KG1 (cell line): ENCODE results near the gene COL18A1.
"Not testable (repeated sequence)": the region's sequence is repeated elsewhere in the genome, so short reads cannot be mapped to it uniquely, and the experiment has no call there.

Experiments used
- DNase-seq: peaks from one replicate; lab custom pipeline; 2025; lab: John Stamatoyannopoulos, UW

Gene COL18A1

GRCh38 chr21:45441431-45442255 is 36.7 kb downstream of the COL18A1 start:
- no peak for DNase-seq

- no peak for DNase-seq
Measured at GRCh38 chr21:45442276-45442675, 37.3 kb downstream of the COL18A1 start.

- not testable (repeated sequence) for DNase-seq
Measured at GRCh38 chr21:45442686-45443594, 38.0 kb downstream of the COL18A1 start.

- DNase-seq: no peak
Measured at GRCh38 chr21:45443595-45444181, 38.7 kb downstream of the COL18A1 start.

- DNase-seq: no peak
Measured at GRCh38 chr21:45444385-45444784, 39.4 kb downstream of the COL18A1 start.

- DNase-seq: no peak
Measured at GRCh38 chr21:45445369-45445768, 40.4 kb downstream of the COL18A1 start.

GRCh38 chr21:45447821-45448220 is 42.9 kb downstream of the COL18A1 start:
- no peak for DNase-seq

GRCh38 chr21:45448283-45448809 is 43.4 kb downstream of the COL18A1 start:
- no peak for DNase-seq

- DNase-seq: no peak
Measured at GRCh38 chr21:45448810-45449657, 44.1 kb downstream of the COL18A1 start.

GRCh38 chr21:45449658-45450422 is 44.9 kb downstream of the COL18A1 start:
- no peak for DNase-seq

GRCh38 chr21:45450423-45451090 is 45.6 kb downstream of the COL18A1 start:
- no peak for DNase-seq

- no peak for DNase-seq
Measured at GRCh38 chr21:45451091-45451740, 46.3 kb downstream of the COL18A1 start.

- DNase-seq: no peak
Measured at GRCh38 chr21:45451771-45452182, 46.8 kb downstream of the COL18A1 start.

GRCh38 chr21:45452696-45453307 is 47.8 kb downstream of the COL18A1 start:
- DNase-seq: no peak

GRCh38 chr21:45453308-45453950 is 48.5 kb downstream of the COL18A1 start:
- DNase-seq: no peak

GRCh38 chr21:45454060-45454925 is 49.3 kb downstream of the COL18A1 start:
- no peak for DNase-seq

- no peak for DNase-seq
Measured at GRCh38 chr21:45454926-45455673, 50.1 kb downstream of the COL18A1 start.
